Epithelial cell of esophagus (primary cell): ENCODE results near the gene RASSF3.

Source experiments
- DNase-seq: peaks from one replicate; pipeline ENCODE4 v3.0.0; 2010; ENCODE audit warnings: low read depth
- H3K4me3 ChIP-seq: 2 replicates; pipeline ENCODE4 v1.5.1; 2011; ENCODE audit warnings: mild to moderate bottlenecking, low read length, control low read depth
- CTCF ChIP-seq: IDR thresholded peaks from 2 replicates; pipeline ENCODE4 v1.5.1; 2011; ENCODE audit warnings: low read depth, mild to moderate bottlenecking, low read length, control low read depth, inconsistent platforms; ENCODE audit not compliant: insufficient read depth; ENCODE audit errors: missing control alignments

RASSF3 gene

DNA sequence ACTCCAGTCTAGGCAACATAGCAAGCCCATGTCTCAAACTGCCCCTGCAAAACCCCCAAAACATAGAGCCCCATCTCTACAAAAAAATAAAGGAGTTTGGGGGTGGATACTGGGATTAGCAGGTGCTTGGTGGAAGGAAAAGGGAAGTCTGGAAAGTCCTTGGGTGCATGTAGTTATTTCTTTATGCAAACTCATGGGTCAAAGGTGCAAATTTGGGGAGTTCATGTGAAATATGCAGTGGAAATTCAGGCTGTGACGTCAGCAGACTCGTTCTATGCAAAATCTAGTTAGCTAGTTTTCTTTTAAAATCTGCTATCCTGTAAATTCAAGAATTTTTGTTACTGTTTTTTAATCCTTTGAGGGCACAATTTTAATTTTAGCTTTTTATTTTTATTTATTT lies 97.6 kb downstream of the RASSF3 start:
- no peak for TF ChIP-seq CTCF
- no peak for DNase-seq
- H3K4me3 ChIP-seq: no peak overlapping the region

- DNase-seq: no peak
- H3K4me3 ChIP-seq: no peak overlapping the region
- no peak for TF ChIP-seq CTCF
Observed at GRCh38 chr12:64709429-64709828, 99.1 kb downstream of the RASSF3 start.

- DNase-seq: no peak
- no peak overlapping the region for H3K4me3 ChIP-seq
- TF ChIP-seq CTCF: no peak
Observed at GRCh38 chr12:64713376-64713775, 103.1 kb downstream of the RASSF3 start.

DNA sequence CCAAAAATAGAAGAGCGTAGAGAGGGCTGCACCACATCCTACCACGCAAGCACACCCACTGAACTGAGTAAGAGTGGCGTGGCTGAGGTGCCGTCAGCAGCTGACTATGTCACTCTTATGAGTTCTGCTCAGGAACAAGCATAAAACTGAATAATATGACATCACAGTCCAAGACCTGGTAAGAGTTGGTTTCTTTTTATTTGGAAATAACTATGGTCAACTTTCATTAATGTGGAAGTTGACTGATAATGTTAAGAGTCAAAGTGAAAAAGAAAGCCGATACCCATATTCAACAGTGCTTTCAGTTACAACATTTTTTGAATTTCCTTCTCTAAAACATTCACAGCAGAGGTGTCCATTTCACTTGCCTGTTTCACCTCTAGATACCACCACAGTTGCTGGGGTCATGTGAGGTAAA lies 104.3 kb downstream of the RASSF3 start:
- no peak for DNase-seq
- H3K4me3 ChIP-seq: no peak overlapping the region
- TF ChIP-seq CTCF: no peak

- no peak overlapping the region for H3K4me3 ChIP-seq
- no peak for TF ChIP-seq CTCF
- no peak for DNase-seq
Observed at GRCh38 chr12:64716371-64716770, 106.1 kb downstream of the RASSF3 start.

DNA sequence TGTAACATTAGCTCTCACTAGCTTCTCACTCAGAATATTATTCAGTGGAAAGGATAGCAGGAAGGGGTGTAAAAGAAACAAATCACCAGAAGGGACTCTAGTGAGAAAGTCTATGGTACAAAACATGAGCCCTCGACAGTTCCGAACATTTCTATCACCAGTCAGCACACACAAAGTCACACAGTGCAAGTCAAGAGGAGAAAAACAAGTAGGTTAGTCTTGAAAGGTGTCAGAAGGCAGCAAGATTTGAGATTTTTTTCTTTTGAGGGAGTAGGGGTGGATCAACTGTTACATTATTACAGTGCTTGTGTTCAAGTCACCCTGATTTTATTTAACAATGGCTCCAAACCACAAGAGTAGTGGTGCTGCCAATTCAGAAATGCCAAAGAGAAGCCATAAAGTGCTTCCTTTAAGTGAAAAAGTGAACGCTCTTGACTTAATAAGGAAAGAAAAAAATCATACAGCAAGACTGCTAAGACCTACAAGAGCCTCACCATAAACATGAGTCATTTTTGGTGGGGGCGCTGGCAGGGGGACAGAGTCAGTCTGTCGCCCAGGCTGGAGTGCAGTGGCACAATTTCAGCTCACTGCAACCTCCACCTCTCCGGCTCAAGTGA lies 106.7 kb downstream of the RASSF3 start:
- no peak for DNase-seq
- H3K4me3 ChIP-seq: no peak overlapping the region
- TF ChIP-seq CTCF: no peak

GRCh38 chr12:64718649-64719048 lies 108.4 kb downstream of the RASSF3 start:
- H3K4me3 ChIP-seq: no peak overlapping the region
- DNase-seq: no peak
- no peak for TF ChIP-seq CTCF
